ENCODE data around the gene FOXK2. TPM values are rescaled to one million over a fixed set of nuclear protein-coding genes. Genes with fewer than 3 reads are reported as not detected.

The FOXK2 gene
- total RNA-seq, 2 experiments from 2014 or later = 76.2 to 144 TPM

GRCh38 chr17:82619211-82619610, 99.7 kb downstream of the FOXK2 start:
- H3K9me2 ChIP-seq (ENCODE audit: insufficient read depth, low read length) = no peaks in the 10 kb centered on the region
- BruUV-seq (replicated peaks) = no TSS peak
- intact Hi-C loops (cut with micrococcal nuclease; ENCODE audit: unreplicated experiment) = no loop called here

GRCh38 chr17:82619641-82620040, 100.1 kb downstream of the FOXK2 start:
- no TSS peak for BruUV-seq (replicated peaks)
- POLR2A ChIA-PET = interaction anchor here (0.7 kb wide), 1 partner anchor 10 kb away, joined by 3 read pairs; no protein-coding TSS in a partner anchor

More at GRCh38 chr17:82619211-82619610, 99.7 kb downstream of the FOXK2 start:
- no peaks in the 10 kb centered on the region for H3K4me1 ChIP-seq (ENCODE audit: insufficient read depth, low read length, poor library complexity, severe bottlenecking)
- H3K4me3 ChIP-seq (ENCODE audit: low read depth, low read length, poor library complexity, severe bottlenecking) = no peak overlapping the region
- no peak for TF ChIP-seq EZH2phosphoT487 (IDR thresholded peaks at IDR 0.05; ENCODE audit: borderline replicate concordance, low read depth, low read length)
- TF ChIP-seq, protein P1, sequence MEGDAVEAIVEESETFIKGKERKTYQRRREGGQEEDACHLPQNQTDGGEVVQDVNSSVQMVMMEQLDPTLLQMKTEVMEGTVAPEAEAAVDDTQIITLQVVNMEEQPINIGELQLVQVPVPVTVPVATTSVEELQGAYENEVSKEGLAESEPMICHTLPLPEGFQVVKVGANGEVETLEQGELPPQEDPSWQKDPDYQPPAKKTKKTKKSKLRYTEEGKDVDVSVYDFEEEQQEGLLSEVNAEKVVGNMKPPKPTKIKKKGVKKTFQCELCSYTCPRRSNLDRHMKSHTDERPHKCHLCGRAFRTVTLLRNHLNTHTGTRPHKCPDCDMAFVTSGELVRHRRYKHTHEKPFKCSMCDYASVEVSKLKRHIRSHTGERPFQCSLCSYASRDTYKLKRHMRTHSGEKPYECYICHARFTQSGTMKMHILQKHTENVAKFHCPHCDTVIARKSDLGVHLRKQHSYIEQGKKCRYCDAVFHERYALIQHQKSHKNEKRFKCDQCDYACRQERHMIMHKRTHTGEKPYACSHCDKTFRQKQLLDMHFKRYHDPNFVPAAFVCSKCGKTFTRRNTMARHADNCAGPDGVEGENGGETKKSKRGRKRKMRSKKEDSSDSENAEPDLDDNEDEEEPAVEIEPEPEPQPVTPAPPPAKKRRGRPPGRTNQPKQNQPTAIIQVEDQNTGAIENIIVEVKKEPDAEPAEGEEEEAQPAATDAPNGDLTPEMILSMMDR (conservative IDR thresholded peaks at IDR 0.05; ENCODE audit: low read length) = no peak
- POLR2A ChIA-PET = interaction anchor here (0.7 kb wide), 1 partner anchor 9 kb away, joined by 3 read pairs; no protein-coding TSS in a partner anchor
- no peak overlapping the region for H3K27ac ChIP-seq (ENCODE audit: low read depth, low read length, poor library complexity, severe bottlenecking)
- no peak overlapping the region for H2AFZ ChIP-seq (ENCODE audit: low read length)
- no peak for DNase-seq (ENCODE audit: low spot score)
- no peak overlapping the region for H3K4me2 ChIP-seq (ENCODE audit: low read length)
- H3K9me3 ChIP-seq (ENCODE audit: low read length) = no peaks in the 10 kb centered on the region
- peaks cover 93% of the 10 kb centered on the region for H3K36me3 ChIP-seq (ENCODE audit: insufficient read depth, low read length)
- no peaks in the 10 kb centered on the region for H3K79me2 ChIP-seq (ENCODE audit: insufficient read depth, low read depth, low read length)
- CTCF ChIA-PET (ENCODE audit: unreplicated experiment) = no interaction called here
- H4K20me1 ChIP-seq (ENCODE audit: insufficient read depth, low read length) = no peaks in the 10 kb centered on the region

DNA sequence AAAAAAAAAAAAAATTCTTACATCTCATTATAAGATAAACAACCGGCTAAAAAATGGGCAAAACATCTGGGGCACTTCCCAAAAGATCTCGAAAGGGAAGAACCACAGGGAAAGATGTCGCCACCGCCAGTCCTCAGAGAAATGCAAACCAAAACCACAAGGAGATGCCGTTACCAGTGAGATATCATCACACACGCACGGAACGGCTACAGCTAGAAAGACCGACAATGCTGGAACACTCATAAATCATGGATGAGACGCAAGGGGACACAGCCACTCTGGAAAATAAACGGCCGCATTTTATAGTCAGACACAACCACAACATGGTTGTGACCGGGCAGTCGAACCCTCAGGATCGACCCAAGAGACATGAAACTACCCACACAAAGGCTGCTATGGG, 104.2 kb downstream of the FOXK2 start:
- Histone ChIP-seq H4K20me1 (ENCODE audit: insufficient read depth, low read length) (no peaks in the 10 kb centered on the region), H3K4me3 (ENCODE audit: low read depth, low read length, poor library complexity, severe bottlenecking) (no peak overlapping the region), H3K27ac (ENCODE audit: low read depth, low read length, poor library complexity, severe bottlenecking) (no peak overlapping the region), H3K4me2 (ENCODE audit: low read length) (no peak overlapping the region), H3K79me2 (ENCODE audit: insufficient read depth, low read depth, low read length) (no peaks in the 10 kb centered on the region), H3K9me3 (ENCODE audit: low read length) (no peaks in the 10 kb centered on the region), H3K36me3 (ENCODE audit: insufficient read depth, low read length) (peaks cover 92% of the 10 kb centered on the region), H3K9me2 (ENCODE audit: insufficient read depth, low read length) (no peaks in the 10 kb centered on the region), H2AFZ (ENCODE audit: low read length) (no peak overlapping the region), H3K4me1 (ENCODE audit: insufficient read depth, low read length, poor library complexity, severe bottlenecking) (no peaks in the 10 kb centered on the region)
- POLR2A ChIA-PET = interaction anchor here (0.7 kb wide), 1 partner anchor 509 kb away, joined by 5 read pairs; no protein-coding TSS in a partner anchor
- TF ChIP-seq EZH2phosphoT487 (IDR thresholded peaks at IDR 0.05; ENCODE audit: borderline replicate concordance, low read depth, low read length) = no peak
- TF ChIP-seq, protein P1 (conservative IDR thresholded peaks at IDR 0.05; ENCODE audit: low read length) = no peak
- CTCF ChIA-PET (ENCODE audit: unreplicated experiment) = no interaction called here
- BruUV-seq (replicated peaks) = no TSS peak
- DNase-seq (ENCODE audit: low spot score) = no peak
- intact Hi-C loops (cut with micrococcal nuclease; ENCODE audit: unreplicated experiment) = no loop called here

More at GRCh38 chr17:82619641-82620040, 100.1 kb downstream of the FOXK2 start:
- no peak for DNase-seq (ENCODE audit: low spot score)
- Histone ChIP-seq H2AFZ (ENCODE audit: low read length) (no peak overlapping the region), H3K4me1 (ENCODE audit: insufficient read depth, low read length, poor library complexity, severe bottlenecking) (no peaks in the 10 kb centered on the region), H3K36me3 (ENCODE audit: insufficient read depth, low read length) (peaks cover 93% of the 10 kb centered on the region), H3K9me2 (ENCODE audit: insufficient read depth, low read length) (no peaks in the 10 kb centered on the region), H4K20me1 (ENCODE audit: insufficient read depth, low read length) (no peaks in the 10 kb centered on the region), H3K27ac (ENCODE audit: low read depth, low read length, poor library complexity, severe bottlenecking) (no peak overlapping the region), H3K9me3 (ENCODE audit: low read length) (no peaks in the 10 kb centered on the region), H3K4me3 (ENCODE audit: low read depth, low read length, poor library complexity, severe bottlenecking) (no peak overlapping the region), H3K79me2 (ENCODE audit: insufficient read depth, low read depth, low read length) (no peaks in the 10 kb centered on the region), H3K4me2 (ENCODE audit: low read length) (no peak overlapping the region)
- TF ChIP-seq, protein P1 (conservative IDR thresholded peaks at IDR 0.05; ENCODE audit: low read length) = no peak
- TF ChIP-seq EZH2phosphoT487 (IDR thresholded peaks at IDR 0.05; ENCODE audit: borderline replicate concordance, low read depth, low read length) = no peak
- CTCF ChIA-PET (ENCODE audit: unreplicated experiment) = no interaction called here
- intact Hi-C loops (cut with micrococcal nuclease; ENCODE audit: unreplicated experiment) = no loop called here
